ENCODE measurements around the gene STXBP6.

STXBP6 gene

GRCh38 chr14:24848102-24848790 lies 201.7 kb downstream of the STXBP6 start:
- peak; percentile 24 for DNase-seq
- no peaks in the 10 kb centered on the region for H3K27me3 ChIP-seq (replicated peaks)
- TF ChIP-seq, protein P1, sequence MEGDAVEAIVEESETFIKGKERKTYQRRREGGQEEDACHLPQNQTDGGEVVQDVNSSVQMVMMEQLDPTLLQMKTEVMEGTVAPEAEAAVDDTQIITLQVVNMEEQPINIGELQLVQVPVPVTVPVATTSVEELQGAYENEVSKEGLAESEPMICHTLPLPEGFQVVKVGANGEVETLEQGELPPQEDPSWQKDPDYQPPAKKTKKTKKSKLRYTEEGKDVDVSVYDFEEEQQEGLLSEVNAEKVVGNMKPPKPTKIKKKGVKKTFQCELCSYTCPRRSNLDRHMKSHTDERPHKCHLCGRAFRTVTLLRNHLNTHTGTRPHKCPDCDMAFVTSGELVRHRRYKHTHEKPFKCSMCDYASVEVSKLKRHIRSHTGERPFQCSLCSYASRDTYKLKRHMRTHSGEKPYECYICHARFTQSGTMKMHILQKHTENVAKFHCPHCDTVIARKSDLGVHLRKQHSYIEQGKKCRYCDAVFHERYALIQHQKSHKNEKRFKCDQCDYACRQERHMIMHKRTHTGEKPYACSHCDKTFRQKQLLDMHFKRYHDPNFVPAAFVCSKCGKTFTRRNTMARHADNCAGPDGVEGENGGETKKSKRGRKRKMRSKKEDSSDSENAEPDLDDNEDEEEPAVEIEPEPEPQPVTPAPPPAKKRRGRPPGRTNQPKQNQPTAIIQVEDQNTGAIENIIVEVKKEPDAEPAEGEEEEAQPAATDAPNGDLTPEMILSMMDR (IDR thresholded peaks at IDR 0.05; ENCODE audit: low read depth, low read length, missing control alignments) = no peak
- no peaks in the 10 kb centered on the region for H3K36me3 ChIP-seq (replicated peaks)
- no peak overlapping the region for H3K4me3 ChIP-seq (ENCODE audit: low read depth, low read length)
- in situ Hi-C loops (cut with HindIII; ENCODE audit: low pct_ligation_motif_present, low sequenced_read_pairs) = no loop called here
- no peak overlapping the region for H3K27ac ChIP-seq

DNA sequence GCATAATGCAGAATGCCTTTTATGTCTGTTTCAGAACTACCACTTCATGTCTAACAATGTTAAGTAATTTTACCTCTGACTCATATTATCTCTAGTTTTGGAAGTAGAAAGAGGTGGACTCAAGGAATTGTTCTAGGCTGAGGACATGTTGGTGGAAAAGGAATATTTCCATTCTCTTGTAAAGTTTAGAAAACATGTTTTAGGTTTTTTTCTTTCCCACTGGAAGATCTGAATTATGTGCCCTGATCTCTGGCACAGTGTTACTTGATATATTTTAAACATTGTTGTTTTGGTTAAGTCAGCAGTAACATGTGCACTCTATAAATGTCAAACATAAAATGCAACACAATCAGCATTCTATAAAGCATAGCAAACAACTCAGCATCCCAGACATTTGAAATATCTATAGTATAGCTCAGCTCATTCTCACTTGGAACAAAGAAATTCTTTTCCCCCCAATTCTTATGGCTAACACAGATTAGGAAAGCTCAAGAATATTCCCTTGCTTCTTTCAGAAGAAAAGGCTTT lies 202.3 kb downstream of the STXBP6 start:
- no peak for DNase-seq
- TF ChIP-seq, protein P1 (IDR thresholded peaks at IDR 0.05; ENCODE audit: low read depth, low read length, missing control alignments) = no peak
- H3K36me3 ChIP-seq (replicated peaks) = no peaks in the 10 kb centered on the region
- H3K27ac ChIP-seq = no peak overlapping the region
- in situ Hi-C loops (cut with HindIII; ENCODE audit: low pct_ligation_motif_present, low sequenced_read_pairs) = no loop called here
- no peaks in the 10 kb centered on the region for H3K27me3 ChIP-seq (replicated peaks)
- H3K4me3 ChIP-seq (ENCODE audit: low read depth, low read length) = no peak overlapping the region

DNA sequence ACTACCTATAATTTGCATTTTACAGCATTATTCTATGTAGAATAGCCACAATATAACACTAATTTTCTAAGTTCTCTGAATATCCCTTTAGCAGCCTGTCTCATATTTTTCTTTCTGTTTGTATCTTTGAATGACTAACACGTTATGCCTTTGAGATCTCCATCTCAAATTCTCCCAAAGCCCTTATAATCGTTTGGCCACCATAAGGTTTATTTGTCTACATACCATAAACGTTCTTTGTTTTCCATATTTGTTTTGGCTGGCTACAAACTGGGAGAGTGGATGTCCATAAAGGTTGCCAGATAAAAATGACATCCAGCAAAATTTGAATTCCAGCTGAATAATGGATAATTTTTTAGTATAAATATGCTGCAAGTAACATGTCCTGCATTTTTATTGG lies 203.7 kb downstream of the STXBP6 start:
- Histone ChIP-seq H3K27ac (no peak overlapping the region), H3K36me3 (replicated peaks) (no peaks in the 10 kb centered on the region), H3K27me3 (replicated peaks) (no peaks in the 10 kb centered on the region), H3K4me3 (ENCODE audit: low read depth, low read length) (no peak overlapping the region)
- in situ Hi-C loops (cut with HindIII; ENCODE audit: low pct_ligation_motif_present, low sequenced_read_pairs) = no loop called here
- TF ChIP-seq, protein P1 (IDR thresholded peaks at IDR 0.05; ENCODE audit: low read depth, low read length, missing control alignments) = no peak
- DNase-seq = no peak

DNA sequence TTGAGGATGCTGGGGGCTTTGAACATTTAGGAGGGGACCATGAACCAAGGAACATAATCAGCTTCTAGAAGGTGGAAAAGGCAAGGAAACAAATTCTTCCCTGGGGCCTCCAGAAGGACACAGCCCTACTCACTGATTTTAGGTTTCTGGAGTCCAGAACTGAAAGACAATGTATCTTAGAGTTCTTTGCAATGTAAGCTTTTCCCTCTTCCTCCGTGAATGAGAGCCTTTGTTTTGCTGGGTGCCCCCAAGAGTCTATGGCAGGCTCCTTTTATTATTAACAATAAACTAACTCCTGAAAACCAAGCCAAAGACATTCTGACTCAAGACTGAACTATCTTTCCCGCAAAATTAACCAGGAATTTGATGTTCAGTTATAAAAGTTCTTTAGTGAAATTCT lies 204.1 kb downstream of the STXBP6 start:
- H3K36me3 ChIP-seq (replicated peaks) = no peaks in the 10 kb centered on the region
- no peak overlapping the region for H3K27ac ChIP-seq
- TF ChIP-seq, protein P1 (IDR thresholded peaks at IDR 0.05; ENCODE audit: low read depth, low read length, missing control alignments) = no peak
- DNase-seq = no peak
- no peak overlapping the region for H3K4me3 ChIP-seq (ENCODE audit: low read depth, low read length)
- in situ Hi-C loops (cut with HindIII; ENCODE audit: low pct_ligation_motif_present, low sequenced_read_pairs) = no loop called here
- no peaks in the 10 kb centered on the region for H3K27me3 ChIP-seq (replicated peaks)

DNA sequence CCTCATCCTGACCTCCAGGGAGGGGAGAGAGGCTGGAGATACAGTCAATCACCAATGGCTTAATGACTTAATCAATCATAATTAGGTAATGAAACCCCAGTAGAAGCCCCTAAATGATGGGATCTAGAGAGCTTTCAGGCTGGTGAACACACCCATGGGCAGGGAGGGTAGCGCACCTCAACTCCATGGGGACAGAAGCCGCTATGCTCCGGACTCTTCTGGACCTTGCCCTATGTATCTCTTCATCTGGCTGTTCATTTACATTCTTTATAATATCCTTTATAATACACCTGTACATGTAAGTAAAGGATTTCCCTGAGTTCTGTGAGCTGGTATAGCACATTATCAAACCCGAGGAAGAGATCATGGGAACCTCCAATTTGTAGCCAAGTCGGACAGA lies 205.9 kb downstream of the STXBP6 start:
- in situ Hi-C loops (cut with HindIII; ENCODE audit: low pct_ligation_motif_present, low sequenced_read_pairs) = no loop called here
- no peak overlapping the region for H3K27ac ChIP-seq
- TF ChIP-seq, protein P1 (IDR thresholded peaks at IDR 0.05; ENCODE audit: low read depth, low read length, missing control alignments) = no peak
- no peak for DNase-seq
- no peaks in the 10 kb centered on the region for H3K36me3 ChIP-seq (replicated peaks)
- no peak overlapping the region for H3K4me3 ChIP-seq (ENCODE audit: low read depth, low read length)
- no peaks in the 10 kb centered on the region for H3K27me3 ChIP-seq (replicated peaks)

DNA sequence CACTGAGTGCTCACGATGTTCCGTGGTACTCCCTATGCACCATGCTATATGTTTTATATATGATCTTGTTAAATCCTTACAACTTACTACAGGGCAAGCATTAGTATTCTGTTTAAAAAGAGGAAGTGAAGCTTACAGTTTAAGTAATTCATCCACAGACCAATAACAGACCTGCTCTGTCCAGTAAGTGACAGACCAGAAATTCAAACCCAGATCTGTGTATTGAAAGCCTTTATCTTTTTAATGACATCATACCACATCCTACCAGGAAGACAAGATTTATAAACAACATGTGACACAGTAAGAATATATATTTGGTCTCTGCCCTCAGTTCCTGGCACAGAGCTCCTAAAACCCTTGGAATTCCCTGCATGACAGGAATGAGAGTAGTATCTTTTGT lies 206.5 kb downstream of the STXBP6 start:
- Histone ChIP-seq H3K4me3 (ENCODE audit: low read depth, low read length) (no peak overlapping the region), H3K27ac (no peak overlapping the region), H3K27me3 (replicated peaks) (no peaks in the 10 kb centered on the region), H3K36me3 (replicated peaks) (no peaks in the 10 kb centered on the region)
- DNase-seq = no peak
- TF ChIP-seq, protein P1 (IDR thresholded peaks at IDR 0.05; ENCODE audit: low read depth, low read length, missing control alignments) = no peak
- in situ Hi-C loops (cut with HindIII; ENCODE audit: low pct_ligation_motif_present, low sequenced_read_pairs) = no loop called here
